Measurements from ENCODE around the gene CRYBA4. TPM values are rescaled to one million over a fixed set of nuclear protein-coding genes. Genes with fewer than 3 reads are reported as not detected.
A peak's percentile ranks its signal among the peaks of the same experiment; 100 is the strongest.

Gene CRYBA4
- total RNA-seq, 1 donor from 2014 or later, result not detected

DNA sequence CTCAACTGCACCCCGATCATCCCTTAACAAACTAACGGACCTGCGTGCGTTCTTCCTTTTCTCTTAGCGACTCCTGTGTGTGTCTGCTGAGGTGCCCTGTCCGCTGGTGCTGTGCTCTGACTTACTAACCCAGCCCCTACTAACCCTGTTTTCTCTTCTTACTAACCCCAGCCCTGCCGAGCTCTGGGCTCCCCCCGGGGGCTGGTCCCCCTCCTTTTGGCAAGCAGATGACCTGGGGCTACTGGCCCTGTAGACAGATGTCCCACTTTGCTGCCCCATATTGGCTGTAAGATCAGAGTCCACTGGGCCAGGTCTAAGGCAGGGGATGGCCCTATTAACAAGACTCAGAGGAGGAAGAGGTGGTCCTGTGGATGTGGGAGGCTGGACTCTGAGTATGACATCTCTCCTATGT lies 50.3 kb downstream of the CRYBA4 start:
- H3K36me3 Mint-ChIP-seq (ENCODE audit: low read depth), result peaks cover 3% of the 10 kb centered on the region
- H3K4me3 Mint-ChIP-seq, result peak overlapping the region; percentile 97
- peaks cover 51% of the 10 kb centered on the region for H3K4me1 Mint-ChIP-seq
- DNase-seq (ENCODE audit: low read depth, low spot score), result no peak
- H3K27ac Mint-ChIP-seq (ENCODE audit: unreplicated experiment), result peak overlapping the region; percentile 93
- no peaks in the 10 kb centered on the region for H3K27me3 Mint-ChIP-seq (ENCODE audit: low read depth)
- H3K9me3 Mint-ChIP-seq, result no peaks in the 10 kb centered on the region
- TF ChIP-seq, protein P1, sequence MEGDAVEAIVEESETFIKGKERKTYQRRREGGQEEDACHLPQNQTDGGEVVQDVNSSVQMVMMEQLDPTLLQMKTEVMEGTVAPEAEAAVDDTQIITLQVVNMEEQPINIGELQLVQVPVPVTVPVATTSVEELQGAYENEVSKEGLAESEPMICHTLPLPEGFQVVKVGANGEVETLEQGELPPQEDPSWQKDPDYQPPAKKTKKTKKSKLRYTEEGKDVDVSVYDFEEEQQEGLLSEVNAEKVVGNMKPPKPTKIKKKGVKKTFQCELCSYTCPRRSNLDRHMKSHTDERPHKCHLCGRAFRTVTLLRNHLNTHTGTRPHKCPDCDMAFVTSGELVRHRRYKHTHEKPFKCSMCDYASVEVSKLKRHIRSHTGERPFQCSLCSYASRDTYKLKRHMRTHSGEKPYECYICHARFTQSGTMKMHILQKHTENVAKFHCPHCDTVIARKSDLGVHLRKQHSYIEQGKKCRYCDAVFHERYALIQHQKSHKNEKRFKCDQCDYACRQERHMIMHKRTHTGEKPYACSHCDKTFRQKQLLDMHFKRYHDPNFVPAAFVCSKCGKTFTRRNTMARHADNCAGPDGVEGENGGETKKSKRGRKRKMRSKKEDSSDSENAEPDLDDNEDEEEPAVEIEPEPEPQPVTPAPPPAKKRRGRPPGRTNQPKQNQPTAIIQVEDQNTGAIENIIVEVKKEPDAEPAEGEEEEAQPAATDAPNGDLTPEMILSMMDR (conservative IDR thresholded peaks at IDR 0.05), result no peak

DNA sequence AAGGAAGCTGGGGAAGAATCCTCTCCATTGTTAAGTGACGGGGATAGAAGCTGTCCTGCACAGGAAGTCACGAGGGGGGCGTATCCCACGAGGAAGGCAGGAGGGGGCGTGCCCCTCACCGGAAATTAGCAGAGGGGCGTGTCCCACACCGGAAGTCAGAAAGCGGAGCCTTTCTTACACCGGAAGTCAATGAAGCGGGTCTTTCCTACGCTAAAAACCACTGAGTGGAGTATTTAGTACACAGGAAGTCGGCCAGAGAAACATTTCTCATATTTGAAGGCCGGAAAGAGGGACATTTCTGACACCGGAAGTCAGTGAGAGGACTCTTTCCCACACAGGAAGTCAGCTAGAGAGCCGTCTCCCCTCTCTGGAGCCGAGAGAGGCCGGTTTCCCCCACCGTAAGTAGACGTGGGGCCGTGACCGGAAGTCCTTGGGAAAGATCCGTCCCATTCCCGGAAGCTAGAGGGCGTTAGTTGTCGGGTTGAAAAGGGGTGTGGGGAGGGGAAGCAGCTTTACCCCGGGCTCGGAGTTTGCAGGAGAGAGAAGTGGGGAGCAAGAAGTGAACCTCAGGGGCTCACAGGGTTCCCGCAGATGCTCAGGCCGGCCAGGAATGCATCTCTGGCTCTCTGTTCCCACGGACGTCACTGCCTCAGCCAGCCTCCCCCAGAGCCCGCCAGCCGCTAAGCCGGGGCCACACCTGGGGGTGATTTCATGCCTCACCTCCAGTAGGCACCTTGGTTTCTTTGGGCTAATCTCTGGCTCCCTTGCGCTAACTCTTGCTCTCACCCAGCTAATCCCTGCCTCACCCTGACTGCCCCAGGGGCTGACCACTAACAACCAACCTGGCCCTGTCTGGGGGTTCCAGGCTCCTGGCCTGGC lies 51.1 kb downstream of the CRYBA4 start:
- H3K27me3 Mint-ChIP-seq (ENCODE audit: low read depth), result no peaks in the 10 kb centered on the region

DNA sequence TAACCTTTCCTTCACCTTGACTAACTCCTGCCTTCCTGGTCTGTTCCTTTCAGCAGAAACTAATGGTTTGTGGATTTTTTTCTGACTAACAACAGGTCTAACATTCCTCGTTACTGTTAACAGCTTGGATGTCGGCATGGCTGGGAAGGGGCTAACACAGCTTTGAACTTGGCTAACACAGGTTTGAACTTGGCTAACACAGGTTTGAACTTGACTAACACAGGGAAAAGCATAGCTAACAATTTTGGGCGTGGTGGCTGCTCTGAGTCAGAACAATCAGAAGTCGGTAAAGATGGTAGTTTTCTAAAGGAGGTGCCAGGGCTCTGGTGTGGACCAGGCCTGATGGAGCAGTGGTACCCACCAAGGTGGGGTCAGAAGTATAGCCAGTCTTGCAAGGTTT lies 51.7 kb downstream of the CRYBA4 start:
- peak overlapping the region; percentile 97 for H3K4me3 Mint-ChIP-seq

More for the DNA sequence above, 51.1 kb downstream of the CRYBA4 start:
- H3K27ac Mint-ChIP-seq (ENCODE audit: unreplicated experiment), result peak overlapping the region; percentile 93
- peaks cover 51% of the 10 kb centered on the region for H3K4me1 Mint-ChIP-seq
- TF ChIP-seq, protein P1 (conservative IDR thresholded peaks at IDR 0.05), result peak; percentile 66
- peak overlapping the region; percentile 97 for H3K4me3 Mint-ChIP-seq
- DNase-seq (ENCODE audit: low read depth, low spot score), result peak; percentile 84
- no peaks in the 10 kb centered on the region for H3K9me3 Mint-ChIP-seq
- H3K36me3 Mint-ChIP-seq (ENCODE audit: low read depth), result peaks cover 3% of the 10 kb centered on the region

DNA sequence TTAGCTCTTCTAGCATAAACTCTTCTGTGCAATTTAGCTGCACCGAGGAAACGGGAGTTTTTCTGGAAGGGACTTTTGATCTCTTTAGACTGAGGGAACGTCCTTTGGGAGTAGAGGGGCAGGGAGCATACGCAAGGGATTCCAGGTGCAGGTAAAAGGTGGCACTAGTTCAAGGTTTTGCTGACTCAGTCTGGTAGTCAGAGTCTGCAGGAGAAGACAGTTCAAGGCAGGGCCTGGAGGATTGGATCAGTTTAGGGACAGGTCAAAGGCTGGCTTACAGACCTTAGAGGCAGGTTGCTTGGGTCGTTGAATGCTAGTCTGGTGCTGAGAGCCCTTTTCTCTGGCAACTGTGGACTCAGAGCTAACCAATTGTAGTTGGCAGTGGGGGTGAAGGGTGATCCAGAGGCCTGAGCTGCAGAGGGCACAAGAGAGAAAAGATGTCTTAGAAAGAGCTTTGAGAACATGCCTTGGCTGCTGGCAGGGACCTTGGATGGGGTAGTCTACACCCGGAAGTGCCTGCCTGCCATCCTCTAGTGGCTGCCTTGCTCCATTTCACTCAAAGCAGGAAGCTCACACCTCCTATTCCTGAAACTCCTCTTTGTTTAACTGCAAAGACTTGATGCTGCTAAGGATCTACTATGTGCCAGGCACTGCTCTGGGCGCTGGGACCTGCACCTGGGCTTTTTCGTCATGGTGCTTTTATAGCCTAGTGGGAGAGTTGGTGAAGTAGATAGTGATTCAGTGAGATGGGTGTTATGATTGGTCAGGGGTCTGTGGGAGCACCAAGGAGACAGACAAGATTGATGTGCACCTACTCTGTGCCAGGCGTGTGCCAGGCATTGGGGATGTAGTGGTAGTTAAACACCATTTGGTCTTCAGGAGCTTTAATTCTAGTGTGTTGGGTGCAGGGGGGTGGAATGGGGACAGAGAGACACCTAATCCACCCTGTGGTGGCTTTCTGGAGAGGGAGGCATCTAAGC lies 52.7 kb downstream of the CRYBA4 start:
- TF ChIP-seq, protein P1 (conservative IDR thresholded peaks at IDR 0.05), result no peak
- Mint-ChIP-seq H3K36me3 (ENCODE audit: low read depth) (peaks cover 3% of the 10 kb centered on the region), H3K4me1 (peaks cover 57% of the 10 kb centered on the region), H3K27me3 (ENCODE audit: low read depth) (no peaks in the 10 kb centered on the region), H3K9me3 (no peaks in the 10 kb centered on the region), H3K27ac (ENCODE audit: unreplicated experiment) (peak overlapping the region; percentile 86), H3K4me3 (peak overlapping the region; percentile 97)
- DNase-seq (ENCODE audit: low read depth, low spot score), result no peak

More for the DNA sequence above, 51.7 kb downstream of the CRYBA4 start:
- no peaks in the 10 kb centered on the region for H3K27me3 Mint-ChIP-seq (ENCODE audit: low read depth)
- DNase-seq (ENCODE audit: low read depth, low spot score), result no peak
- H3K27ac Mint-ChIP-seq (ENCODE audit: unreplicated experiment), result peak overlapping the region; percentile 78
- TF ChIP-seq, protein P1 (conservative IDR thresholded peaks at IDR 0.05), result no peak
- H3K4me1 Mint-ChIP-seq, result peaks cover 51% of the 10 kb centered on the region
- H3K9me3 Mint-ChIP-seq, result no peaks in the 10 kb centered on the region
- peaks cover 3% of the 10 kb centered on the region for H3K36me3 Mint-ChIP-seq (ENCODE audit: low read depth)

DNA sequence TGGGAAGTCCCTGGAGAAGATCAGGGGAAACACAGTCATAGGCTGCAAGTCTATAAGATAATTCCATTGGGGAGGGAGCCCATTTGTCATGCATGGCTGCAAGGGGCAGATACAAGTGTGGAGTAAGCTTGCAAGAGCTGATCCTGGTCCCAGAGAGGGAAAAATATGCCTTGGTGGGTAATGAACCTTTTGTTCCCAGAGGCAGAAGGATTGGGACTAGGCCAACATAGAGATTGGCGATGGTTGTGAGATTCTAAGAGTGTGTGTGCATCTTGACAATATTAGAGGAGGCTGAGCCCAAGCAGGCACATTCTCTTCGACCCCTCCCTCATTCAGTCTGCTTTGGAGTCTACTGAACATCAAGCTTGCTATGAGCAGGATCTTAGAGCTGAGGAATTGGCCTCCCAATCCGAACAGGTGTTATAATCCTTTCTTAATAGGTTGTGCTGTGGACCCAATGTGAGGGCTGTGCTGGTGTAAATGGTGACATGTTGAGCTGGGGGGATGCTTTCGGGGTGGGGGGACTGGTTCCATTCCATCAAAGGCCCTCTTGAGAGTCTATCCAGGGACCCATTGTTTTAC lies 54.0 kb downstream of the CRYBA4 start:
- no peak for DNase-seq (ENCODE audit: low read depth, low spot score)
- Mint-ChIP-seq H3K4me1 (peaks cover 61% of the 10 kb centered on the region), H3K27ac (ENCODE audit: unreplicated experiment) (no peak overlapping the region), H3K36me3 (ENCODE audit: low read depth) (peaks cover 3% of the 10 kb centered on the region), H3K9me3 (no peaks in the 10 kb centered on the region), H3K27me3 (ENCODE audit: low read depth) (no peaks in the 10 kb centered on the region), H3K4me3 (peak overlapping the region; percentile 97)
- TF ChIP-seq, protein P1 (conservative IDR thresholded peaks at IDR 0.05), result no peak
